Keratinocyte (primary cell): ENCODE measurements around the gene OLFML1. TPM values are rescaled to one million over a fixed set of nuclear protein-coding genes. Genes with fewer than 3 reads are reported as not detected.

Experiments
- DNase-seq: peaks from one replicate; pipeline ENCODE4 v3.0.0-alpha.2; 2011; ENCODE audit warnings: low read depth, missing footprints, low spot score
- FAIRE-seq: peaks from 2 replicates; lab custom pipeline; 2011; peaks lifted over from hg19 to GRCh38; lab: Jason Lieb, UNC
- H2AFZ ChIP-seq: 2 replicates; pipeline ENCODE4 v1.6.0; 2012; ENCODE audit warnings: low read length, control low read depth, inconsistent platforms; ENCODE audit not compliant: control insufficient read depth
- H3K27ac ChIP-seq: 2 replicates; pipeline ENCODE4 v1.5.1; 2011; ENCODE audit warnings: low read length; ENCODE audit not compliant: control insufficient read depth, insufficient read depth
- H3K27me3 ChIP-seq: 3 replicates; pipeline ENCODE4 v1.6.0; 2011; ENCODE audit warnings: low read length; ENCODE audit not compliant: control insufficient read depth, insufficient read depth; ENCODE audit errors: extremely low read depth
- H3K36me3 ChIP-seq, 2 experiments: 2 replicates in 1 of 2; 3 replicates in 1 of 2; pipeline ENCODE4 v1.5.1; 2011; ENCODE audit warnings: low read length in 2 of 2, mild to moderate bottlenecking in 1 of 2; ENCODE audit not compliant: control insufficient read depth in 2 of 2, insufficient read depth in 2 of 2; ENCODE audit errors: extremely low read depth in 1 of 2
- H3K4me1 ChIP-seq: 3 replicates; pipeline ENCODE4 v1.5.1; 2011; ENCODE audit warnings: low read length; ENCODE audit not compliant: control insufficient read depth, insufficient read depth; ENCODE audit errors: extremely low read depth
- H3K4me2 ChIP-seq: 3 replicates; pipeline ENCODE4 v1.6.0; 2011; ENCODE audit warnings: low read depth, low read length; ENCODE audit not compliant: control insufficient read depth, insufficient read depth; ENCODE audit errors: extremely low read depth
- H3K4me3 ChIP-seq, 3 experiments: fragments of 200-600 bp in 1 of 3; sonication (generic) in 1 of 3; 2 replicates in 2 of 3; 3 replicates in 1 of 3; pipeline ENCODE4 v1.5.1; 2011 to 2016; ENCODE audit warnings: low read length in 3 of 3, mild to moderate bottlenecking in 3 of 3, control low read depth in 2 of 3, inconsistent platforms in 1 of 3, low read depth in 1 of 3, mixed read lengths in 1 of 3, mixed run types in 1 of 3, moderate library complexity in 1 of 3; ENCODE audit not compliant: control insufficient read depth in 2 of 3, insufficient read depth in 2 of 3; ENCODE audit errors: extremely low read depth in 1 of 3
- H3K79me2 ChIP-seq: 2 replicates; pipeline ENCODE4 v1.6.0; 2012; ENCODE audit warnings: low read length; ENCODE audit not compliant: control insufficient read depth, insufficient read depth
- H3K9ac ChIP-seq: 3 replicates; pipeline ENCODE4 v1.6.0; 2011; ENCODE audit warnings: low read length; ENCODE audit not compliant: control insufficient read depth, insufficient read depth; ENCODE audit errors: extremely low read depth
- H3K9me1 ChIP-seq: 3 replicates; pipeline ENCODE4 v1.6.0; 2011; ENCODE audit warnings: low read length; ENCODE audit not compliant: control insufficient read depth, insufficient read depth; ENCODE audit errors: extremely low read depth
- H3K9me3 ChIP-seq: 2 replicates; pipeline ENCODE4 v1.5.1; 2012; ENCODE audit warnings: low read depth, low read length; ENCODE audit not compliant: control insufficient read depth
- H4K20me1 ChIP-seq: 3 replicates; pipeline ENCODE4 v1.6.0; 2011; ENCODE audit warnings: low read length; ENCODE audit not compliant: control insufficient read depth, insufficient read depth; ENCODE audit errors: extremely low read depth
- EZH2 ChIP-seq: IDR thresholded peaks from one replicate; pipeline ENCODE4 v1.6.1; 2012; ENCODE audit warnings: inconsistent platforms, mild to moderate bottlenecking, low read length, moderate library complexity
- dilution Hi-C: fragments of 300-500 bp; cut with MboI; formaldehyde crosslinking; loops from one replicate; pipeline ENCODE4 v1.7.0; 2020; ENCODE audit warnings: low sequenced_read_pairs; ENCODE audit not compliant: extremely low pct_ligation_motif_present
- polyA plus RNA-seq, 5 experiments: library from polyadenylated mRNA; depleted of rRNA in 3 of 5; stranded (reverse) in 3 of 5; stranded (forward) in 1 of 5; unstranded in 1 of 5; fragments of >200 nt; gene quantifications; 1 replicate in 1 of 5; 2 replicates in 3 of 5; 3 replicates in 1 of 5; pipeline versions ENCODE4 v1.2.1 to v1.2.3, GENCODE V29; 2011 to 2012; ENCODE audit warnings: missing spikeins in 2 of 5, low read depth in 1 of 5, low replicate concordance in 1 of 5
- TF ChIP-seq, protein P1 (sequence below), 3 experiments: IDR thresholded peaks in 1 of 3; conservative IDR thresholded peaks in 1 of 3; optimal IDR thresholded peaks in 1 of 3; 2 replicates in 2 of 3; 3 replicates in 1 of 3; pipeline versions ENCODE3 to v1.5.1; 2011; ENCODE audit warnings: low read length in 3 of 3, mild to moderate bottlenecking in 3 of 3, moderate library complexity in 2 of 3, control low read depth in 1 of 3, inconsistent platforms in 1 of 3; ENCODE audit not compliant: insufficient read depth in 2 of 3; ENCODE audit errors: extremely low read depth in 1 of 3

OLFML1 gene
- polyA plus RNA-seq, 1 donor (not counting 4 experiments of a cell fraction or from before 2014, with no cell fraction given), result not detected

DNA sequence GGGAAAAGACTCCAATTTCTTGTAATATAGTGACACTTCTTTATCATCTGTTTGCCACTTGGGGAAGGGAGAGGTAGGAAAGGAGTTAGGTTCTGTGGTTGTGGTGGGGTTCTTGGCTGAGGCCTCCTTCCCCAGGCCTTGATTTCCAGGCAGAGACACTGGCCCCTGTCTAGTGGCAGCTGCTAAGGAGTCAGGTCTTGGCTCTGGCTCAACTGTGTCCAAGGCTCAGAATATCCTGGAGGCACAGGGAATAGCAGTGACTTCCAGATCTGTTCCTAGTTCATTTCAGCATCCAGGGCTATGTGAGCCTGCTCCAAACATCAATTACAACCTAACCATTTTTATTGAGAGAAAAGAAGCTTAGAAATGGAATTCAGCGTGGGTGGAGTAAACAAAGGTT, 58.0 kb downstream of the OLFML1 start:
- Histone ChIP-seq H3K27me3 (peaks cover 5% of the 10 kb centered on the region), H3K9me1 (no peaks in the 10 kb centered on the region), H4K20me1 (no peaks in the 10 kb centered on the region), H3K9me3 (no peaks in the 10 kb centered on the region), H3K36me3 (no peaks in the 10 kb centered on the region), H3K4me3 (no peak overlapping the region), H3K27ac (no peak overlapping the region), H3K4me2 (no peak overlapping the region), H3K79me2 (no peaks in the 10 kb centered on the region), H3K4me1 (peaks cover 21% of the 10 kb centered on the region), H2AFZ (no peak overlapping the region), H3K9ac (no peak overlapping the region)
- TF ChIP-seq, protein P1, sequence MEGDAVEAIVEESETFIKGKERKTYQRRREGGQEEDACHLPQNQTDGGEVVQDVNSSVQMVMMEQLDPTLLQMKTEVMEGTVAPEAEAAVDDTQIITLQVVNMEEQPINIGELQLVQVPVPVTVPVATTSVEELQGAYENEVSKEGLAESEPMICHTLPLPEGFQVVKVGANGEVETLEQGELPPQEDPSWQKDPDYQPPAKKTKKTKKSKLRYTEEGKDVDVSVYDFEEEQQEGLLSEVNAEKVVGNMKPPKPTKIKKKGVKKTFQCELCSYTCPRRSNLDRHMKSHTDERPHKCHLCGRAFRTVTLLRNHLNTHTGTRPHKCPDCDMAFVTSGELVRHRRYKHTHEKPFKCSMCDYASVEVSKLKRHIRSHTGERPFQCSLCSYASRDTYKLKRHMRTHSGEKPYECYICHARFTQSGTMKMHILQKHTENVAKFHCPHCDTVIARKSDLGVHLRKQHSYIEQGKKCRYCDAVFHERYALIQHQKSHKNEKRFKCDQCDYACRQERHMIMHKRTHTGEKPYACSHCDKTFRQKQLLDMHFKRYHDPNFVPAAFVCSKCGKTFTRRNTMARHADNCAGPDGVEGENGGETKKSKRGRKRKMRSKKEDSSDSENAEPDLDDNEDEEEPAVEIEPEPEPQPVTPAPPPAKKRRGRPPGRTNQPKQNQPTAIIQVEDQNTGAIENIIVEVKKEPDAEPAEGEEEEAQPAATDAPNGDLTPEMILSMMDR (optimal IDR thresholded peaks at IDR 0.05 in 1 of 3, IDR thresholded peaks at IDR 0.05 in 1 of 3, conservative IDR thresholded peaks at IDR 0.05 in 1 of 3; ENCODE audit: extremely low read depth in 1 of 3, insufficient read depth in 2 of 3, low read length in 3 of 3), result no peak
- no peak for TF ChIP-seq EZH2
- no peak for DNase-seq
- FAIRE-seq, result no peak
- dilution Hi-C loops, result no loop called here

DNA sequence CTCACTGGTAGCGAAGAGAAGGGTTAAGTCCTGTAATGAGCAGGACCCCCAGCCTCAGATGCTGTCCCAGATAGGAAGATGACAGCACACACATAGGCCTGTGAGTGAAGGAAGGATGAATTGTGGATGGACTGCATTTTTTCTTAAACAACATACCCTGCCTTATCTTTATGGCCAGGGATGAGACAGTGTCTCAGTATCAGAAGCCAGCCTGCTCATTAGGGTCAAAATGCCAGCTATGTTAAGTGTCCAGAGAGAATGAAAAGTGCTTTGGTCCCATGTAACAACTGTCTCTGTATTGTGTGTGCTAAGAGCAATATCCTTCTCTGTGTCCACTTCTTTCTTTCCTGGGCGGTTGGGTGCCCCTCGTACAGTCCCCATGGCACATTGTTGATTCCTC, 58.7 kb downstream of the OLFML1 start:
- Histone ChIP-seq H3K36me3 (no peaks in the 10 kb centered on the region), H2AFZ (no peak overlapping the region), H3K4me3 (no peak overlapping the region), H3K4me1 (peaks cover 21% of the 10 kb centered on the region), H3K79me2 (no peaks in the 10 kb centered on the region), H3K27ac (no peak overlapping the region), H3K9me1 (no peaks in the 10 kb centered on the region), H3K4me2 (no peak overlapping the region), H4K20me1 (no peaks in the 10 kb centered on the region), H3K9ac (no peak overlapping the region), H3K9me3 (no peaks in the 10 kb centered on the region), H3K27me3 (peaks cover 5% of the 10 kb centered on the region)
- DNase-seq (no peak), FAIRE-seq (no peak)
- dilution Hi-C loops, result no loop called here
- TF ChIP-seq, protein P1 (optimal IDR thresholded peaks at IDR 0.05 in 1 of 3, IDR thresholded peaks at IDR 0.05 in 1 of 3, conservative IDR thresholded peaks at IDR 0.05 in 1 of 3; ENCODE audit: extremely low read depth in 1 of 3, insufficient read depth in 2 of 3, low read length in 3 of 3), result no peak
- TF ChIP-seq EZH2, result no peak
